Fibroblast of upper back skin (primary cell): ENCODE measurements around the gene PPP1R8.
"Not testable (repeated sequence)": the region's sequence is repeated elsewhere in the genome, so short reads cannot be mapped to it uniquely, and the experiment has no call there.

ENCODE experiments used
- DNase-seq: peaks from one replicate; pipeline ENCODE4 v3.0.0-alpha.2; 2013

The PPP1R8 gene

DNA sequence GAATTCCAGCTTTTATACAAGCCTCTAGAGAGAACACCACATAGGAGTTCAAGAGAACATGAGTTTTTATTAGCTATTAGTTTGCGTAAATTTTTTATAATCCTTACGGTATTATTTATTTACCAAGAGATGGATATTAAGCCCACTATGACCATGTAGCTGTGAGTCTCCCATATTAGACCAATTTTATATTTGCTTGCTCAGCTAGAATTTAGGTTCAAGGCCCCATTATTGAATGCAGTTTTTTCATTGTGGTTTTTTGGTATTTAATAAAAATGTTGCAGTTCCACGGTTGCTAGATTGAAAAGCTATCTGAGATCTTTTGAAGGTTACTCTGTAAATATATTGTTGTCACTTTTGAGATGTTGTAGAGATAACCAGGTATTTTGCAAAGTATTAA lies 2.9 kb downstream of the PPP1R8 start:
- no peak for DNase-seq

DNA sequence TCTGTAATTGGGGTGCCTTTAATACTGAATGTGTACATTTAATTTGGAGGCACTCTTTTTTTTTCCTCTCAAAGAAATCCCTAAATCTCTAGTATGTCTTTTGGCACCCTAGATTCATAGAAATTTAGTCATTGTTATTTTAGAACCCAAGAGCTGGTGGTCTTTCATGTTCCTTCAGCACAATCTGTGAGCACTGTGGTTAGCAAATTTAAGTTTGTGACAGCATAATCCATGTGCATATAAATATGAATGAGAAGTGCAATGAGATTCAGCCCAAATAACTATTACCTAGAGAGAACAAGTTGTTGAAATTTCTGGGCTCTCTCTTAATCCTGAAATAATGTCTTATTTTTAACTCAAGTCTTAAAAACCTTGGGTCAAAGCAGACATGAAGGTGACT lies 4.5 kb downstream of the PPP1R8 start:
- DNase-seq: no peak

DNA sequence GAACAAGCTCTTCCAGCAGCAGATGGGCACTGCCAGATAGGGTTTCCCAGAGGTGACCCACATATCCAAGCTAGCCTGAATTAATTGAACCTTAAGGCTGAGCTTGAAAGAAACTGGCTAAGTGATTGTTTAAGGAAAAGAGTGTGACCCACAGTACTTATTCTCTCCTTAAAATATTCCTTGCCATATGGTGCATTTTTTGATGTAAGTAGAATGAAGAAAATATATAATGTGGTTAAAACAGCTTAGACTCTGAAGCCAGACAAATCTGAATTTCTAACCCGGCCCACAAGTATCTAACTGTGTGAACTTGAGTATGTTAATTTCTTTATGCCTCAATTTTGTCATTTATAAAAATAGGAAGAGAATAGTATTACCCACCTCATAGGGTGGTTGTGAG lies 4.9 kb downstream of the PPP1R8 start:
- DNase-seq: no peak

GRCh38 chr1:27849951-27850350 lies 19.4 kb downstream of the PPP1R8 start:
- no peak for DNase-seq

- no peak for DNase-seq
Measured at GRCh38 chr1:27855085-27855484, 24.5 kb downstream of the PPP1R8 start.

- DNase-seq: no peak
Measured at GRCh38 chr1:27856561-27857343, 26.2 kb downstream of the PPP1R8 start.

DNA sequence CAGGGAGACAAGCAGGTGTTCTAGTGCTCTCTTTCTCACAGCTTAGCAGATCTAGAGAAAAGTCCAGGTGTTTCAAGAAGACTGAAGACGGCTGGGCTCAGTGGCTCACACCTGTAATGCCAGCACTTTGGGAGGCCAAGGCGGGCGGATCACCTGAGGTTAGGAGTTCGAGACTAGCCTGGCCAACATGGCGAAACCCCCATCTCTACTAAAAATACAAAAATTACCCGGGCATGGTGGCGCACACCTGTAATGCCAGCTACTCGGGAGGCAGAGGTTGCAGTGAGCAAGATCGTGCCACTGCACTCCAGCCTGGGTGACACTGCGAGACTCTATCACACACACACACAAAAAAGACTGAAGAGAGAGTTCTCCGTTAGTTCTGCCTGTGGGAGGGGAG lies 27.0 kb downstream of the PPP1R8 start:
- not testable (repeated sequence) for DNase-seq

DNA sequence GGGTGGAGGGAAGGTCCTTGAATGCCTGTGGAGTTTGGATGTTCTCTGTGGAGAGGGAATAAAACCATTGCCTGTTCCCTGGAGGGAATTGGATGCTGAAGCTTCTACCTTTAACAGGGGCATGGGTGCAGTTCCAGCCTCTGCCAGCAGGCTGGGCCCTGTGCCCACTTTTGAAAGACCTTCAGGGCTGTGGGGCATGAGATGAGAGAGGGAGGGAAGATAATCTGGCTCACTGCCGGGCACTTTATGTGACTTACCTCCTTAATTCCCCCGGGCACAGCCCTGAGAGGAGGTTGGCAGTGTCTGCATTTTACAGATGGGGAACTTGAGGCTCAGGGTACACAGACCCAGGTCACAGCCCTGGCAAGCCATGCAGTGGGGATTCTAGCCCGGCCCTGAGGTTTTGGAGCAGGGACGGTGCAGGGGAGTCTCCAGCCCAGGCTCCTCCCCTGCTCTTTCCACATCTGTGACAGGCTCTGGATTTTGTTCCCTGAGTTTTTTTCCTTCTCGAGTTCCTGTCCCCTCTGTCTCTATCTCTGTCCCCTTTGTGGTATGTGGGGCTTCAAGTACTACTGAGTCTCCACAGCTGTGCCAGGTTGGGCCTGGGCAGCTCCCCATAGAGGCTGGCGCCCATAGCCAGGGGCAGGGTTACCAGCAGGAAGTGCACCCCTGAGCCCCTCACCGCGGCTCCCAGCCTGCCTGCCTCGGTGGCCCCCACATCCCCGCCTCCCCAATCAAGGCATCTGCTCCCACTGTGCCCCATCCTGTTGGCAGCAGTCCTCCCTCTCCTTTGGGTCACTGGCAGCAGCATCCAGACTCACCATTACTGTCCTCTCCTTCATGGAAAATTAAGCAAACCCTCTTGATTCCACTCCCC lies 27.7 kb downstream of the PPP1R8 start:
- DNase-seq: peak; percentile 81

GRCh38 chr1:27858949-27859576 lies 28.5 kb downstream of the PPP1R8 start:
- DNase-seq: no peak

GRCh38 chr1:27861436-27861835 lies 30.9 kb downstream of the PPP1R8 start:
- no peak for DNase-seq

GRCh38 chr1:27862004-27862403 lies 31.4 kb downstream of the PPP1R8 start:
- no peak for DNase-seq

DNA sequence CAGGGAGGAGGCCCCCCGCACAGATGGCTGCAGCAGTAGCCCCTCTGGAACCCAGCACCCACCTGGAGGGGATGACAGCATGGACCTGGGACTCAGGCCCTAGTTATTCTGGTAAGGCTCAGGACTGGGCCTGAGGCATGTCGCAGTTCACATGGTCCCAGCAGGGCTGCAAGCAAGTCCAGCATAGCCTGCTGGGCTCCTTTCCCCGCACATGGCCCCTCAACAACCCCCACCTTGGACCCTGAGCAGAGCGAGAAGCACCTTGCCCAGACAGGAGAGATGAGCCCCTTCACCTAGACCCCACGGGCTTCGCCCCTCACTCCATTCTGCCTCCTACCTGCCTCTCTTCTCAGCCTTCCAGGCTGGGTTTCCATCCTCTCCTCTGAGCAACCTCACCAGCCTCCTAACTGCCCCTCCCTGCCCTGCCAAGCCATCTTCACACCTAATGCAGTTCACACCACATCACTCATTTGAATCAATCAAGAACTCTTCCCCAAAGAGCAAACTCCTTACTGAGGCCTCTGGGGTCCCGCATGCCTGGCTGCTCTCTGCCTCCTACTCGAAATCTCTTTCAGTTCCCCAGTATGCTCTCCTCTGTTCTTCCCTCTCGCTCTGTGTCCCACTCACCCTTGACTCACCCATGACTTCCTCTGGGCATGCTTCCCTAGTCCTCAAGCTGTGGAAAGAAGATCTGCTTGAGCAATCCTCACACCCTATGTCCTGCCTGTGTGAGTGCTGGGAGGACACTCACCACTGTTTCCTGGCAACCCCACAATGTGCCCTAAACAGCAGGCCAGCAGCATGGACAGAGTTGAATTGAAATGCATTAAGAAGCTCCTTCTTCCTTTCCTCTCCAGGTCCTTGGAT lies 32.3 kb downstream of the PPP1R8 start:
- peak; percentile 91 for DNase-seq

DNA sequence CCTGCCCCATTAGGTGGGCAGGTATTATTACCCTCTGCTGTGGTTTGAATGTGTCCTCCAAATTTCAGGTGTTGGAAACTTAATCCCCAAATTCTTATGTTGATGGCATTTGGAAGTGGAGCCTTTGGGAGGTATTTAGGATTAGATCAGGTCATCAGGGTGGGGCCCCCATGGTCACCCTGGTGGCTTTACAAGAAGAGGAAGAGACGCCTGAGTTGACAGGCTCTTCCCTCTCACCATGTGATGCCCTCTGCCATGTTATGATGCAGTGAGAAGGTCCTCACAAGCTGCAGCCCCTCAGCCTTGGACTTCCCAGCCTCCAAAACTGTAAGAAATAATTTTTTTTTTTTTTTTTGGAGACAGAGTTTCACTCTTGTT lies 32.9 kb downstream of the PPP1R8 start:
- no peak for DNase-seq

DNA sequence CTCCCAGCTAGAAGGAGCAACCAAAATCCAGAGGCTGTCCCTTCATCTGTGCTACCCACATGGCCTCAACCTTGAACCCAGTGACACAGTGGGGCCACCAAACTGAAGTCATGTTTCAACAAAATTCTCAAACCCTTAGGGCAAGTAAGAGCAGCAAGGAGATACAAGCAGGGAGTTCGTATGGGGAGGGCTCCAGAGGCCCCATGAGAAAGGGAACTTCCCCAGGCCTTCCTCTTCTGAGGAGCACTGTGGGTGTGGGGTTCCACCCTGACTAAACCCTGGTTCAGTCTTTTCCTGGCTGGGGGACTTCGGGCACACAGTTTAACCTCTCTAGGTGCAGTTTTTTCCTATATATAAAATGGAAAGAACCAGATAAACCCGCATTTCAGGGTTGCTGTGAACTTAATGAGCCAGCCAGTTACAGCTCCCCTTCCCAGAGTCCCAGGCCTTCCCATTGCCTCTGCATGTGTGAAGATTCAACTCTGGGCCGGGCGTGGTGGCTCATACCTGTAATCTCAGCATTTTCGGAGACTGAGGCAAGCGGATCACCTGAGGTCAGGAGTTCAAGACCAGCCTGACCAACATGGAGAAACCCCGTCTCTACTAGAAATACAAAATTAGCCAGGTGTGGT lies 33.8 kb downstream of the PPP1R8 start:
- DNase-seq: no peak

GRCh38 chr1:27865821-27866220 lies 35.2 kb downstream of the PPP1R8 start:
- no peak for DNase-seq

- no peak for DNase-seq
Measured at GRCh38 chr1:27868556-27868931, 38.0 kb downstream of the PPP1R8 start.

DNA sequence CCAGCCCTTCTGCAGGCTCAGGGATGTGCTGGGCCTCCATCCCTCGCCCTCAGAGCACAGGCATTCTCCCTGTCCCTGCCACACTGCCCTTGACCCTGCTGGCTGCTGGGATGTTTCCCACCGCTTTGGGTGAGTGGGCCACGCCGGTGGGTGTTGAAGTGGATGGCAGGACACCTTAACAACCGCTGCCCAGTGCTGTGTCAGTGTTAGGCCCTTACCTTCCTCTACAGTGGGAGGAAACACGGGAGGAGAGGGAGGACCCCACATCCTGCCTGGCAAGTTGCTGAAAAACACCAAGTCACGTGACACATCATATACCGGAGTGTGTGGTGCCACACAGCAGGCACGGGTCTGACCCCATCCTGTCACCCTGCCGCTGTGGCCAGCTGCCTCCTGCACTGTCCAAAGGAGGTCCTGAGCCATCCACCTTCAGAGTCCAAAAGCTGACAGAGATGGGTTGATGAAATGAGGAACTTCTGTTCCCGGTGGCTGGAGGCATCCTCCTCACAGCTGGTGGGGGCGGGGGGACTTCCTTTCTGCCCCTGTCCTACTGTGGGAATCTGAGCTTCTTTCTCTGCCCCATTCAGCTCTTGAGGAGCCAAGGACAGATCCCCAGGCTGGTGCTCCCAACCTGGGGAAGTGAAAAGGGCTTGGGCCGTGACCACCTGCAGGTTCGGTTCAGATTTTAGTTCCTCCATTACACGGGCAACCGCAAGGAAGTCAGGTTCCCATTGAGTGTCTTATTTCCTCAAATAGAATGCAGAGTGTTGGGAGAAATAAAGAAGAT lies 38.5 kb downstream of the PPP1R8 start:
- no peak for DNase-seq

GRCh38 chr1:27869719-27870085 lies 39.1 kb downstream of the PPP1R8 start:
- DNase-seq: no peak

DNA sequence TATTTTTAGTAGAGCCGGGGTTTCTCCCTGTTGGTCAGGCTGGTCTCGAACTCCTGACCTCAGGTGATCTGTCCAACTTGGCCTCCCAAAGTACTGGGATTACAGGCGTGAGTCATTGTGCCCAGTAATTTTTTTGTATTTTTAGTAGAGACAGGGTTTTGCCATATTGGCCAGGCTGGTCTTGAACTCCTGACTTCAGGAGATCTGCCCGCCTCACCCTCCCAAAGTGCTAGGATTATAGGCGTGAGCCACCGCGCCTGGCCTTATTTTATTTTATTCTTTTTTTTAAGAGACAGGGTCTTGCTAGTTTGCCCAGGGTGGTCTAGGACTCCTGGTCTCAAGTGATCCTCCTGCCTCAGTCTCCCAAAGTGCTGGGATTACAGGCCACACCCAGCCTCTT lies 40.5 kb downstream of the PPP1R8 start:
- DNase-seq: not testable (repeated sequence)

GRCh38 chr1:27872059-27872801 lies 41.6 kb downstream of the PPP1R8 start, which contains the start of gene THEMIS2:
TSS of gene THEMIS2 (plus strand) at chr1:27872544. CDS start at chr1:27872572, 28 bp downstream.
- DNase-seq: peak; percentile 40
